ENCODE data around the gene KRT1. TPM values are rescaled to one million over a fixed set of nuclear protein-coding genes. Genes with fewer than 3 reads are reported as not detected.

KRT1 gene
- total and polyA plus RNA-seq, 4 donors, result 0.17 to 2.1 (median 0.48) TPM

DNA sequence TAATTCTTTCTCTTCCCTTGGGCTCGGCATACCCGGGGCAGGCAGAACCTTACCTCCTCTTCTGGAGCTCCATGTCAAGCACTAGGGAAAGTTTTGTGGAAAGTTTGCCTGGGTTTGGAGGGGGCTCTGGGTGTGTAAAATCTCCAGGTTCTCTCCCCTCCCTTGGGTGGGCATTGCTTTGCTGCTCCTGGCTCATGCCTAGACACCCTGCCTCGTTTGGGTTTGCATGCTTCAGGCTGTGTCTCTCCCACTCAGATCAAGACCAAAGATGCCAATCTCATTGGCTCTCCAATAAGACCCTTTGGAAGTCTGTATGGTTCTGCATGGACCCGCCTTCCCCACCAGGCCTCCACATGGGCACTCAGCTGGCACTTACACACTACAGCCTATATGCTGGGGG, 22.0 kb downstream of the KRT1 start:
- H3K4me3 ChIP-seq (ENCODE audit: low read depth, low read length), result no peak overlapping the region
- WGBS (ENCODE audit: insufficient coverage), result 72% methylated on average over 2 of the region's 4 CpGs

GRCh38 chr12:52657250-52657902, 22.8 kb downstream of the KRT1 start:
- no peak overlapping the region for H3K27ac ChIP-seq (ENCODE audit: low read depth, low read length)
- no peaks in the 10 kb centered on the region for H3K27me3 ChIP-seq (ENCODE audit: control insufficient read depth, insufficient read depth, low read length)
- H3K4me3 ChIP-seq (ENCODE audit: low read depth, low read length), result no peak overlapping the region
- no peaks in the 10 kb centered on the region for H3K36me3 ChIP-seq (ENCODE audit: control insufficient read depth, insufficient read depth, low read length)
- WGBS (ENCODE audit: insufficient coverage), result 100% methylated on average over 5 of the region's 6 CpGs
- peak in 1 of 6 donors; percentile 75 for DNase-seq (ENCODE audit: low read depth in 4 of 6, low spot score in 6 of 6)
- H3K4me1 ChIP-seq (ENCODE audit: control insufficient read depth, insufficient read depth, low read length), result peaks cover 16% of the 10 kb centered on the region
- no peaks in the 10 kb centered on the region for H3K9me3 ChIP-seq (ENCODE audit: control insufficient read depth, insufficient read depth, low read length)

More for the DNA sequence above, 22.0 kb downstream of the KRT1 start:
- Histone ChIP-seq H3K36me3 (ENCODE audit: control insufficient read depth, insufficient read depth, low read length) (no peaks in the 10 kb centered on the region), H3K27ac (ENCODE audit: low read depth, low read length) (no peak overlapping the region), H3K4me1 (ENCODE audit: control insufficient read depth, insufficient read depth, low read length) (peaks cover 16% of the 10 kb centered on the region), H3K9me3 (ENCODE audit: control insufficient read depth, insufficient read depth, low read length) (no peaks in the 10 kb centered on the region), H3K27me3 (ENCODE audit: control insufficient read depth, insufficient read depth, low read length) (no peaks in the 10 kb centered on the region)
- no peak for DNase-seq (ENCODE audit: low read depth in 4 of 6, low spot score in 6 of 6)

GRCh38 chr12:52656616-52657015, 23.6 kb downstream of the KRT1 start:
- Histone ChIP-seq H3K27me3 (ENCODE audit: control insufficient read depth, insufficient read depth, low read length) (no peaks in the 10 kb centered on the region), H3K9me3 (ENCODE audit: control insufficient read depth, insufficient read depth, low read length) (no peaks in the 10 kb centered on the region), H3K4me1 (ENCODE audit: control insufficient read depth, insufficient read depth, low read length) (peaks cover 16% of the 10 kb centered on the region), H3K36me3 (ENCODE audit: control insufficient read depth, insufficient read depth, low read length) (no peaks in the 10 kb centered on the region), H3K27ac (ENCODE audit: low read depth, low read length) (no peak overlapping the region), H3K4me3 (ENCODE audit: low read depth, low read length) (no peak overlapping the region)
- 61% methylated on average over 2 of the region's 4 CpGs for WGBS (ENCODE audit: insufficient coverage)
- DNase-seq (ENCODE audit: low read depth in 4 of 6, low spot score in 6 of 6), result no peak

DNA sequence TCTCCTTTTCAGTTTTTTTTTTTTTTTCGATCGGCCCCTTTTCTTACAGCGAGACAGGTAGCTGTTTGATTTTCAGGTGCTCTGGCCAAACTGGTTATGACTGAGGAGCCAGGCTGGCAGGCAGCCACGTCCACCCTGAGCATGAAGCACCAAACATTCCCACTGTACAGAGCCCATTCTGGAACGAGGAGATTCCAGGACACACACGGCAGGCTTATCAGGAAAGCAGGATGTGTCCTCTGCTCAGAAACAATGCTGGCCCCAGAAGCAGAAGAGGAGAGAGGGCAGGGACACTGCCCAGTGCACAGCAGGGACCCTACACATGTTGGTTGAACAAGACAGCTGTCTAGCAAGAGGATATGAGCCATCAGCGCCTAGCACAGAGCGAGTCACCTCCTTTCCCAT, 24.5 kb downstream of the KRT1 start:
- Histone ChIP-seq H3K27me3 (ENCODE audit: control insufficient read depth, insufficient read depth, low read length) (no peaks in the 10 kb centered on the region), H3K4me3 (ENCODE audit: low read depth, low read length) (no peak overlapping the region), H3K4me1 (ENCODE audit: control insufficient read depth, insufficient read depth, low read length) (peaks cover 18% of the 10 kb centered on the region), H3K27ac (ENCODE audit: low read depth, low read length) (no peak overlapping the region), H3K36me3 (ENCODE audit: control insufficient read depth, insufficient read depth, low read length) (no peaks in the 10 kb centered on the region), H3K9me3 (ENCODE audit: control insufficient read depth, insufficient read depth, low read length) (no peaks in the 10 kb centered on the region)
- WGBS (ENCODE audit: insufficient coverage), result 50% methylated on average over 6 of the region's 8 CpGs
- no peak for DNase-seq (ENCODE audit: low read depth in 4 of 6, low spot score in 6 of 6)

DNA sequence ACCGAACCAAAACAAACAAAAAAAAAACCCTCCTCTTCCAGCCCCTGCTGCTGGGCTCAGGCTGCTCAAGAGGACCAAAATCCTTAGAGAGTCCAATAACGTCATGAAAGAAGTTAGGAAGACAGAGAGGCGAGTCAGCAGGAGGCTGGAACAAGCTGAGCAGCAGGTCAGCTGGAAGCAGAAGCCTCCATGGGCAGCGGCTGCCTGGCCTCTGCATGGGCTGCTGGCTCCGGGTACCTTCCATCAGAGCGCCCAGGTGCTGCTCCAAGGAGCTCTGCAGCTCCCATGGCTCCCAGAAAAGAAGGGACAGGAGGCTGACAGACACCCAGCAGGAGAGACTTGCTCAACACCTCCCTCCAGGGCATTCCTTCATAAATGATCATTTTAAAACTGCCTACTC, 25.0 kb downstream of the KRT1 start:
- no peaks in the 10 kb centered on the region for H3K27me3 ChIP-seq (ENCODE audit: control insufficient read depth, insufficient read depth, low read length)
- H3K4me3 ChIP-seq (ENCODE audit: low read depth, low read length), result no peak overlapping the region
- H3K27ac ChIP-seq (ENCODE audit: low read depth, low read length), result no peak overlapping the region
- no peak for DNase-seq (ENCODE audit: low read depth in 4 of 6, low spot score in 6 of 6)
- peaks cover 23% of the 10 kb centered on the region for H3K4me1 ChIP-seq (ENCODE audit: control insufficient read depth, insufficient read depth, low read length)
- H3K9me3 ChIP-seq (ENCODE audit: control insufficient read depth, insufficient read depth, low read length), result no peaks in the 10 kb centered on the region
- 50% methylated on average over 5 of the region's 6 CpGs for WGBS (ENCODE audit: insufficient coverage)
- no peaks in the 10 kb centered on the region for H3K36me3 ChIP-seq (ENCODE audit: control insufficient read depth, insufficient read depth, low read length)

GRCh38 chr12:52651726-52652261, 28.4 kb downstream of the KRT1 start, which contains the start of gene KRT2:
Gene KRT2, minus strand, starts transcription at chr12:52652211. Its CDS starts 69 bp downstream, at chr12:52652142.
- Histone ChIP-seq H3K27me3 (ENCODE audit: control insufficient read depth, insufficient read depth, low read length) (no peaks in the 10 kb centered on the region), H3K27ac (ENCODE audit: low read depth, low read length) (no peak within 1 kb of the TSS), H3K4me3 (ENCODE audit: low read depth, low read length) (no peak within 1 kb of the TSS), H3K9me3 (ENCODE audit: control insufficient read depth, insufficient read depth, low read length) (no peaks in the 10 kb centered on the region), H3K36me3 (ENCODE audit: control insufficient read depth, insufficient read depth, low read length) (no peaks in the 10 kb centered on the region), H3K4me1 (ENCODE audit: control insufficient read depth, insufficient read depth, low read length) (peaks cover 15% of the 10 kb centered on the region)
- 97% methylated on average over 12 of the region's 16 CpGs for WGBS (ENCODE audit: insufficient coverage)
- no peak for DNase-seq (ENCODE audit: low read depth in 4 of 6, low spot score in 6 of 6)

DNA sequence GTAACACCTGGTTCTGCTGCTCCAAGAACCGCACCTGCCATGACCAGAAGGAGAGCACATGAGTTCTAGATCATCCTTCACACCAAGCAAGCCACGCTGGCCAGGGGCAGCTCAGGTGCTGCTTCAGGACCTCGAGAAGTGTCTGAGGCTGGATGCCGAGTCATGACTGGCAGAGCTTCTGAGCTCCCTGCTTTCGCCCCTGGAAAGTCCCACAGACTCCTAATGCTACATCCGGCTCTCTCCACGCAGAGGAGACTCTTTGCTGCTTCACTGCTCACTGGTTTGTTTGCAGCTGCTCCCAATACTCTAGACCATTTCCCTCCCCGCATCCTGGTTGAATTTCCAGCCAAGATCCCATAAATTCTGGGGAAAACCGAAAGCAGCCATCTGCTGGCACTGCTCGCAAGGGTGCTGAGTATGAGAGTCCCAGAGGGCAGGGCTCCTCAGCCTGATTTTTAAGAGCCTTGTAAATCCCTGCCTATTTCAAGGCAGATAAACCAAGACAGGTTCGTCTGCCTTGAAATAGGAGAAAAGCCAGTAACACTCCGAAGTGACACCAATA, 29.6 kb downstream of the KRT1 start:
- 78% methylated on average over 12 of the region's 12 CpGs for WGBS (ENCODE audit: insufficient coverage)
- Histone ChIP-seq H3K27ac (ENCODE audit: low read depth, low read length) (no peak overlapping the region), H3K36me3 (ENCODE audit: control insufficient read depth, insufficient read depth, low read length) (no peaks in the 10 kb centered on the region), H3K27me3 (ENCODE audit: control insufficient read depth, insufficient read depth, low read length) (no peaks in the 10 kb centered on the region), H3K9me3 (ENCODE audit: control insufficient read depth, insufficient read depth, low read length) (no peaks in the 10 kb centered on the region), H3K4me3 (ENCODE audit: low read depth, low read length) (no peak overlapping the region), H3K4me1 (ENCODE audit: control insufficient read depth, insufficient read depth, low read length) (peaks cover 12% of the 10 kb centered on the region)
- DNase-seq (ENCODE audit: low read depth in 4 of 6, low spot score in 6 of 6), result peak in 1 of 6 donors; percentile 58

GRCh38 chr12:52649066-52649465, 31.1 kb downstream of the KRT1 start:
- H3K27me3 ChIP-seq (ENCODE audit: control insufficient read depth, insufficient read depth, low read length), result no peaks in the 10 kb centered on the region
- H3K4me3 ChIP-seq (ENCODE audit: low read depth, low read length), result no peak overlapping the region
- H3K36me3 ChIP-seq (ENCODE audit: control insufficient read depth, insufficient read depth, low read length), result no peaks in the 10 kb centered on the region
- no peaks in the 10 kb centered on the region for H3K9me3 ChIP-seq (ENCODE audit: control insufficient read depth, insufficient read depth, low read length)
- DNase-seq (ENCODE audit: low read depth in 4 of 6, low spot score in 6 of 6), result no peak
- H3K27ac ChIP-seq (ENCODE audit: low read depth, low read length), result no peak overlapping the region
- peaks cover 12% of the 10 kb centered on the region for H3K4me1 ChIP-seq (ENCODE audit: control insufficient read depth, insufficient read depth, low read length)
- WGBS (ENCODE audit: insufficient coverage), result 77% methylated on average over 6 of the region's 6 CpGs

DNA sequence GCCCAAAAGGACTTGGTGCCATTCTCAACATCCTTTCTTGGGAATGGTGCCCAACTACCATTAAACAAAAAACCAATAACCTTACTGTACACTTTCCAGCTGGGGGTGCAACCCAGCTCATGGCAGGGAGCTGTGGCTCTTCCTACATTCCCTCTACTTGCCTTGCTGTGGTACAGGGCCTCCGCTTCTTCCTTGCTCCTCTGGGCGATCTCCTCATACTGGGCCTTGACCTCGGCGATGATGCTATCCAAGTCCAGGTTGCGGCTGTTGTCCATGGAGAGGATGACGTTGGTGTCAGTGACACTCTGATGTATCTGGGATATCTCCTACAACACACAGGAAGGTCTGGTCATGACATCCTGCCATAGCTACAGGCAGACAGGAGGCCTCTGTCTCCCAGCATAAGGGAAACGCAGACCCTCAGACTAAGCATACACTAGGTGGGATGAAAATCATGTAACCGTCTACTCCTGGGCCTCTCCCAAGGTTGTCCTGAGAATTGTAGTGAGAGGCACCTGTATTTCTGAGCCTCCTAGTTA, 32.1 kb downstream of the KRT1 start:
- Histone ChIP-seq H3K27me3 (ENCODE audit: control insufficient read depth, insufficient read depth, low read length) (no peaks in the 10 kb centered on the region), H3K9me3 (ENCODE audit: control insufficient read depth, insufficient read depth, low read length) (no peaks in the 10 kb centered on the region), H3K36me3 (ENCODE audit: control insufficient read depth, insufficient read depth, low read length) (no peaks in the 10 kb centered on the region), H3K27ac (ENCODE audit: low read depth, low read length) (no peak overlapping the region), H3K4me1 (ENCODE audit: control insufficient read depth, insufficient read depth, low read length) (peaks cover 12% of the 10 kb centered on the region), H3K4me3 (ENCODE audit: low read depth, low read length) (no peak overlapping the region)
- DNase-seq (ENCODE audit: low read depth in 4 of 6, low spot score in 6 of 6), result no peak
- WGBS (ENCODE audit: insufficient coverage), result 95% methylated on average over 4 of the region's 8 CpGs

- peaks cover 12% of the 10 kb centered on the region for H3K4me1 ChIP-seq (ENCODE audit: control insufficient read depth, insufficient read depth, low read length)
- 94% methylated on average over 7 of the region's 9 CpGs for WGBS (ENCODE audit: insufficient coverage)
- H3K27ac ChIP-seq (ENCODE audit: low read depth, low read length), result no peak overlapping the region
- H3K27me3 ChIP-seq (ENCODE audit: control insufficient read depth, insufficient read depth, low read length), result no peaks in the 10 kb centered on the region
- no peak for DNase-seq (ENCODE audit: low read depth in 4 of 6, low spot score in 6 of 6)
- no peaks in the 10 kb centered on the region for H3K9me3 ChIP-seq (ENCODE audit: control insufficient read depth, insufficient read depth, low read length)
- no peak overlapping the region for H3K4me3 ChIP-seq (ENCODE audit: low read depth, low read length)
- no peaks in the 10 kb centered on the region for H3K36me3 ChIP-seq (ENCODE audit: control insufficient read depth, insufficient read depth, low read length)
These were observed 32.6 kb downstream of the KRT1 start for GRCh38 chr12:52647601-52648000.

Measured in spinal cord (tissue), 10 donors.